SK-N-MC (cell line): ENCODE results near the gene GAD2.
"Not testable (repeated sequence)": the region's sequence is repeated elsewhere in the genome, so short reads cannot be mapped to it uniquely, and the experiment has no call there.

Experiments used
- DNase-seq: peaks from one replicate; pipeline ENCODE4 v3.0.0-alpha.2; 2011; ENCODE audit warnings: low read depth, low spot score
- H3K27ac ChIP-seq: fragments of 200-600 bp; sonication (generic); 2 replicates; pipeline ENCODE4 v1.5.1; 2016; ENCODE audit warnings: mixed run types
- H3K36me3 ChIP-seq: fragments of 200-600 bp; sonication (generic); 2 replicates; pipeline ENCODE4 v1.6.1; 2017; ENCODE audit warnings: antibody characterized with exemption, low read length, mixed read lengths; ENCODE audit not compliant: insufficient read depth
- H3K4me3 ChIP-seq: fragments of 200-600 bp; sonication (generic); 2 replicates; pipeline ENCODE4 v1.5.1; 2016
- H3K9ac ChIP-seq: fragments of 200-600 bp; sonication (generic); 2 replicates; pipeline ENCODE4 v1.8.0; 2017; ENCODE audit warnings: mixed run types, mixed read lengths; ENCODE audit not compliant: insufficient read length
- H3K9me3 ChIP-seq: fragments of 200-600 bp; sonication (generic); 2 replicates; pipeline ENCODE4 v1.6.1; 2017; ENCODE audit warnings: low read depth, mild to moderate bottlenecking, antibody characterized with exemption, low read length, moderate library complexity, mixed read lengths
- EZH2 ChIP-seq: fragments of 200-600 bp; sonication (generic); IDR thresholded peaks from one replicate; pipeline ENCODE4 v1.6.1; 2017; ENCODE audit warnings: antibody characterized with exemption
- FOXP2 ChIP-seq: optimal IDR thresholded peaks from 2 replicates; pipeline ENCODE3; 2011; ENCODE audit warnings: mild to moderate bottlenecking, moderate library complexity; ENCODE audit not compliant: insufficient read depth; ENCODE audit errors: extremely low read length, control extremely low read depth
- POLR2AphosphoS5 ChIP-seq: IDR thresholded peaks from 2 replicates; pipeline ENCODE4 v1.6.1; 2012; ENCODE audit warnings: mild to moderate bottlenecking, low read depth, low read length, borderline replicate concordance

The GAD2 gene

DNA sequence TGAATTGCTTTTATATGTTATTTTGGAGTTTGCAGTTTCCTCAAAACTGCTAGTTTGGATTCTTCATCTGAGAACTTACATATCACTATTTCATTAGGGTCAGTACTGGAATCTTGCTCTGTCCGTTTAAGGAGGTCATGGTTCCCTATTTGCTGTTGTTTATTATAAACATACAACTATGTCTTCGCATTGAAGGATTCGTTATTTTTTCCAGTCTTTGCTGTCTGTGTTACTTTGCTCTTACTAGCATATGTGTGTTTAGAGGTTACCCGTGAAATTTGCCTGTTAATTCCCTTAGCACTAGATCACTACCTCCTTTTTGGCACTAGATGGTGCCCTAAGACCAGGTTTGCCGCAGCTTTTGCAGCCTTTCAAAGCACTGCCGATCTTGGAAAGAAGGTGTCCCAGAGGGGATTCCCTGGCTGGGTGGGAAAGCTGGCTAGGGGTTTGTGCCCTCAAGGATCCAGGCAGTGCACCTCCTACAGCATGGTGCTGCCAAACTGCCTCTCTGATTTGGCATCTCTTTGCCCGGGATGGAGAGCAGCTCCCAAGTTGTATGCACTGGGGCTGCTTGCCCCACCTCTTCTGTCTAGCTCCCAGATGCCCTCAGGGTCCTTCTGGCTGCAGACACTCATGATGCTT, 118.5 kb downstream of the GAD2 start:
- H3K9me3 ChIP-seq: no peaks in the 10 kb centered on the region
- peak overlapping the region; percentile 66 for H3K4me3 ChIP-seq
- TF ChIP-seq FOXP2: no peak
- no peak for TF ChIP-seq EZH2
- TF ChIP-seq POLR2AphosphoS5: no peak
- H3K36me3 ChIP-seq: no peaks in the 10 kb centered on the region
- no peak overlapping the region for H3K9ac ChIP-seq
- no peak overlapping the region for H3K27ac ChIP-seq
- DNase-seq: peak; percentile 42

DNA sequence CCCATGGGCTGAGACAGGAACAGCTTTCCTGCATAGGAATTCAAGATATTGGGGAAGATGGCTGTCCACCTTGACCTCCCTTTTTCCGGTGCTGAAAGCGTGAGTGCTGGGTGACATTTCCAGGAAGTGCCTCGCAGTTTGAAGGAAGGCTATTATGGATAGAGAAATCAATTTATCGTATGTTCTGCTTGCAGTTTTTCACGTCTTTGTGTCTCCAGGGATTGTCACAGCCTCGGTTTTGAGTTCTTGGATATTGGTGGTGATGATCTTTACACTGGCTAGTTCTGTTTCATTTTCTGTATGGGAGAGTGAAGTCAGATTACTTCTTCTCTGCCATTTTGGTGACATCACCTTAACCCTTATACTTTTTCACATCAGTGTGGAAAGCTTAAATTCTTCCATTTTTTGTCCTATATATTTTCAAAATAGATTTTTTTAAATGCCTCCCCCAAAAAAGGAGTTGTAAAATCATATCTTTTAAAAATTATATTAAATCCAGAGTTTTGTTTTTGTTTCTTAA, 119.1 kb downstream of the GAD2 start:
- H3K9me3 ChIP-seq: no peaks in the 10 kb centered on the region
- H3K9ac ChIP-seq: no peak overlapping the region
- H3K36me3 ChIP-seq: no peaks in the 10 kb centered on the region
- H3K4me3 ChIP-seq: peak overlapping the region; percentile 66
- no peak overlapping the region for H3K27ac ChIP-seq
- TF ChIP-seq FOXP2 (no peak), POLR2AphosphoS5 (no peak), EZH2 (no peak)
- DNase-seq: no peak

DNA sequence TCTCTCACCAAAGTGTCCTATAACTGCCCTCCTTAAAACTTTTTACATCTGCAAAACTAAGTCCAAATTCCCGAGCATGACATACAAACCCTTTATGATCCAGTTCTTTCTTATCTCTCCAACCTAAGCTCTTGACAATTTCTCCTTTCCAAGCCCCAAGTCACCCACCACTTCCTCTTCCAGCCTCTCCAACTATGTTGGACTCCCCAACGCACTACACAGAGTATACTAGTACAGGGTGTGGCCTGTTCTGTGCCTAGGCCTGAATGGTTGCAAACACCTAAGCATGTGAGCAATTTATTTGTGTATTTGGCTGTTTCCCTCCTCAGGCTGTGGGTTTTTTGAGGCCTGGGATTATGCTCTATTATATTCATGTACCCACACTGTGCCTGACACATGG, 120.4 kb downstream of the GAD2 start:
- DNase-seq: no peak
- no peak overlapping the region for H3K27ac ChIP-seq
- no peaks in the 10 kb centered on the region for H3K36me3 ChIP-seq
- no peak overlapping the region for H3K9ac ChIP-seq
- H3K4me3 ChIP-seq: no peak overlapping the region
- no peaks in the 10 kb centered on the region for H3K9me3 ChIP-seq
- no peak for TF ChIP-seq EZH2
- no peak for TF ChIP-seq FOXP2
- no peak for TF ChIP-seq POLR2AphosphoS5

DNA sequence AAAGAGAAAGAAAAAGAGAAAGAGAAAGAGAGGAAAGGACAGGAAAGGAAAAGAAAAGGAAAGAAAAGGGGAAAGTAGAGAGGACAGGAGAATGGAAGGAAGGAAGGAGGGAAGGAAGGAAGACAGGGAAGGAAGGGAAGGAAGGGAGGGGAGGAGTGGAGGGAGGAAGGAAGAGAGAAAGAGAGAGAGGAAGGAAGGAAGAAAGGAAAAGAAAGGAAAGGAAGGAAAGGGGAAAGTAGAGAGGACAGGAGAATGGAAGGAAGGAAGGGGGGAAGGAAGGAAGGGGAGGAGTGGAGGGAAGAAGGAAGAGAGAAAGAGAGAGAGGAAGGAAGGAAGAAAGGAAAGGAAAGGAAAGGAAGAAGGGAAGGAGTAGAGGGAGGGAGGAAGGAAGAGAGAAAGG, 125.1 kb downstream of the GAD2 start:
- Histone ChIP-seq H3K36me3 (no peaks in the 10 kb centered on the region), H3K4me3 (no peak overlapping the region), H3K9ac (no peak overlapping the region), H3K27ac (no peak overlapping the region), H3K9me3 (no peaks in the 10 kb centered on the region)
- TF ChIP-seq FOXP2 (no peak), EZH2 (no peak), POLR2AphosphoS5 (no peak)
- DNase-seq: no peak

DNA sequence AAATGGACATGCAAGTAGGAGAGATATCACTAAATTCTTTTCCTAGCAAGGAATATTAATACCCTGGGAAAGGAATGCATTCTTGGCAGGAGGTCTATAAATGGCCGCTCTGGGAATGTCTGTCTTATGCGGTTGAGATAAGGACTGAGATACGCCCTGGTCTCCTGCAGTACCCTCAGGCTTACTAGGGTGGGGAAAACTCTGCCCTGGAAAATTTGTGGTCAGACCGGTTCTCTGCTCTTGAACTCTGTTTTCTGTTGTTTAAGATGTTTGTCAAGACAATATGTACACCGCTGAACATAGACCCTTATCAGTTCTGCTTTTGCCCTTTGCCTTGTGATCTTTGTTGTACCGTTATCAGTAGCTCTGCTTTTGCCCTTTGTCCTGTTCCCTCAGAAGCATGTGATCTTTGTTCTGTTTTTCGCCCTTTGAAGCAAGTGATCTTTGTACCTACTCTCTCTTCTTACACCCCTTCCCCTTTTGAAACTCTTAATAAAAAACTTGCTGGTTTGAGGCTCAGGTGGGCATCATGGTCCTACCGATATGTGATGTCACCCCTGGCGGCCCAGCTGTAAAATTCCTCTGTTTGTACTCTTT, 132.3 kb downstream of the GAD2 start:
- not testable (repeated sequence) for H3K9ac ChIP-seq, H3K27ac ChIP-seq, DNase-seq, H3K4me3 ChIP-seq, H3K9me3 ChIP-seq, H3K36me3 ChIP-seq
